KMS-11 (cell line): ENCODE measurements around the gene AUTS2.

ENCODE experiments used
- H2AFZ ChIP-seq: fragments of 200-600 bp; sonication (generic); 2 replicates; pipeline ENCODE4 v1.6.1; 2016; ENCODE audit warnings: antibody characterized with exemption, mixed run types, low read depth
- H3K27ac ChIP-seq: fragments of 200-600 bp; sonication (generic); 2 replicates; pipeline ENCODE4 v1.6.1; 2016; ENCODE audit warnings: mild to moderate bottlenecking, mixed run types
- H3K27me3 ChIP-seq: fragments of 200-600 bp; sonication (generic); 2 replicates; pipeline ENCODE4 v1.6.1; 2017; ENCODE audit warnings: mild to moderate bottlenecking, low read depth, mixed run types, moderate library complexity; ENCODE audit not compliant: insufficient read depth
- H3K36me3 ChIP-seq: fragments of 200-600 bp; sonication (generic); 2 replicates; pipeline ENCODE4 v1.6.1; 2017; ENCODE audit warnings: mild to moderate bottlenecking, mixed run types; ENCODE audit not compliant: insufficient read depth
- H3K4me1 ChIP-seq: fragments of 200-600 bp; sonication (generic); 2 replicates; pipeline ENCODE4 v1.6.1; 2016; ENCODE audit warnings: mild to moderate bottlenecking, low read depth, mixed run types; ENCODE audit not compliant: poor library complexity, severe bottlenecking
- H3K4me2 ChIP-seq: fragments of 200-600 bp; sonication (generic); 2 replicates; pipeline ENCODE4 v1.7.0; 2016; ENCODE audit warnings: mild to moderate bottlenecking, mixed run types
- H3K4me3 ChIP-seq: fragments of 200-600 bp; sonication (generic); IDR thresholded peaks from 2 replicates; pipeline ENCODE4 v1.6.1; 2017; ENCODE audit warnings: low read depth, low read length, mixed read lengths; ENCODE audit not compliant: insufficient read depth
- H3K79me2 ChIP-seq: fragments of 200-600 bp; sonication (generic); 2 replicates; pipeline ENCODE4 v1.6.1; 2016; ENCODE audit warnings: low read depth, mixed run types; ENCODE audit not compliant: insufficient read depth
- H3K9ac ChIP-seq: fragments of 200-600 bp; sonication (generic); 2 replicates; pipeline ENCODE4 v1.6.1; 2016; ENCODE audit warnings: mild to moderate bottlenecking, mixed run types
- H4K20me1 ChIP-seq: fragments of 200-600 bp; sonication (generic); 2 replicates; pipeline ENCODE4 v1.6.1; 2016; ENCODE audit warnings: mild to moderate bottlenecking, mixed run types; ENCODE audit not compliant: insufficient read depth
- TF ChIP-seq, protein P1 (sequence below): fragments of 200-600 bp; sonication (generic); conservative IDR thresholded peaks from 2 replicates; pipeline ENCODE4 v1.6.1; 2017; ENCODE audit warnings: low read depth, mild to moderate bottlenecking, antibody characterized with exemption, low read length, moderate library complexity, mixed read lengths

The AUTS2 gene

GRCh38 chr7:69663911-69664832, 65.9 kb downstream of the AUTS2 start:
- H3K79me2 ChIP-seq: no peaks in the 10 kb centered on the region
- TF ChIP-seq, protein P1, sequence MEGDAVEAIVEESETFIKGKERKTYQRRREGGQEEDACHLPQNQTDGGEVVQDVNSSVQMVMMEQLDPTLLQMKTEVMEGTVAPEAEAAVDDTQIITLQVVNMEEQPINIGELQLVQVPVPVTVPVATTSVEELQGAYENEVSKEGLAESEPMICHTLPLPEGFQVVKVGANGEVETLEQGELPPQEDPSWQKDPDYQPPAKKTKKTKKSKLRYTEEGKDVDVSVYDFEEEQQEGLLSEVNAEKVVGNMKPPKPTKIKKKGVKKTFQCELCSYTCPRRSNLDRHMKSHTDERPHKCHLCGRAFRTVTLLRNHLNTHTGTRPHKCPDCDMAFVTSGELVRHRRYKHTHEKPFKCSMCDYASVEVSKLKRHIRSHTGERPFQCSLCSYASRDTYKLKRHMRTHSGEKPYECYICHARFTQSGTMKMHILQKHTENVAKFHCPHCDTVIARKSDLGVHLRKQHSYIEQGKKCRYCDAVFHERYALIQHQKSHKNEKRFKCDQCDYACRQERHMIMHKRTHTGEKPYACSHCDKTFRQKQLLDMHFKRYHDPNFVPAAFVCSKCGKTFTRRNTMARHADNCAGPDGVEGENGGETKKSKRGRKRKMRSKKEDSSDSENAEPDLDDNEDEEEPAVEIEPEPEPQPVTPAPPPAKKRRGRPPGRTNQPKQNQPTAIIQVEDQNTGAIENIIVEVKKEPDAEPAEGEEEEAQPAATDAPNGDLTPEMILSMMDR: no peak
- peaks cover 10% of the 10 kb centered on the region for H3K4me1 ChIP-seq
- no peaks in the 10 kb centered on the region for H4K20me1 ChIP-seq
- no peak overlapping the region for H3K4me3 ChIP-seq
- no peak overlapping the region for H3K27ac ChIP-seq
- no peaks in the 10 kb centered on the region for H3K36me3 ChIP-seq
- no peaks in the 10 kb centered on the region for H3K27me3 ChIP-seq
- H2AFZ ChIP-seq: no peak overlapping the region
- H3K9ac ChIP-seq: no peak overlapping the region
- no peak overlapping the region for H3K4me2 ChIP-seq

DNA sequence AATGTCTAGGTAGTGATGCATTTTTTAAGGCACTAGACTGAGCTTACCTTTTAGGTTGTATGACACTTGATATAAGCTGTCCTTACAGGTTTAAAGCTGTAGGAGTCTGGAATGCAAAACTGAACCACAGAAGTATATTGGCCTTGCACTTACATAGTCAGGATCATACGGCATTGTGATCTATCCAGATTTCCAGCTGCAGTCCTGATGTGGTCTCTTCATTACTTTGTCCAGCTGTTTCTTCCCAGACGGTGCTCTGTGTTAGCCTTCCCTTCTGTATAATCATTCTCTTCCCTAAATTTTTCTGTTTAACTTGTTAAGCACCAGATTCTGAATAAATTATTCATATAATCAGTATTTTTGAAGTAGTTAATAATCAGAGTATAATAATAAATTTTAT, 67.1 kb downstream of the AUTS2 start:
- no peaks in the 10 kb centered on the region for H3K36me3 ChIP-seq
- no peak overlapping the region for H3K4me2 ChIP-seq
- TF ChIP-seq, protein P1: no peak
- no peaks in the 10 kb centered on the region for H3K79me2 ChIP-seq
- no peak overlapping the region for H2AFZ ChIP-seq
- H3K27ac ChIP-seq: no peak overlapping the region
- no peaks in the 10 kb centered on the region for H4K20me1 ChIP-seq
- H3K9ac ChIP-seq: no peak overlapping the region
- H3K4me1 ChIP-seq: peaks cover 10% of the 10 kb centered on the region
- H3K27me3 ChIP-seq: no peaks in the 10 kb centered on the region
- no peak overlapping the region for H3K4me3 ChIP-seq

GRCh38 chr7:69668339-69668870, 70.1 kb downstream of the AUTS2 start:
- Histone ChIP-seq H3K4me1 (peaks cover 10% of the 10 kb centered on the region), H3K4me3 (no peak overlapping the region), H4K20me1 (no peaks in the 10 kb centered on the region), H2AFZ (no peak overlapping the region), H3K36me3 (no peaks in the 10 kb centered on the region), H3K27ac (no peak overlapping the region), H3K4me2 (no peak overlapping the region), H3K27me3 (no peaks in the 10 kb centered on the region), H3K9ac (no peak overlapping the region), H3K79me2 (no peaks in the 10 kb centered on the region)
- TF ChIP-seq, protein P1: no peak

GRCh38 chr7:69670701-69671100, 72.4 kb downstream of the AUTS2 start:
- Histone ChIP-seq H3K27ac (no peak overlapping the region), H3K36me3 (no peaks in the 10 kb centered on the region), H2AFZ (no peak overlapping the region), H4K20me1 (no peaks in the 10 kb centered on the region), H3K79me2 (no peaks in the 10 kb centered on the region), H3K9ac (no peak overlapping the region), H3K4me2 (no peak overlapping the region), H3K27me3 (no peaks in the 10 kb centered on the region), H3K4me3 (no peak overlapping the region), H3K4me1 (peaks cover 11% of the 10 kb centered on the region)
- TF ChIP-seq, protein P1: no peak
